Islet precursor cell (in vitro differentiated cells): ENCODE data around the gene ATG7.

Experiments used
- DNase-seq: peaks from one replicate; pipeline ENCODE4 v3.0.0-alpha.2; 2018

Gene ATG7

GRCh38 chr3:11367143-11367693 is 95.0 kb downstream of the ATG7 start:
- no peak for DNase-seq

- no peak for DNase-seq
These were observed 98.0 kb downstream of the ATG7 start for GRCh38 chr3:11370191-11370590.

- DNase-seq, result no peak
These were observed 98.8 kb downstream of the ATG7 start for GRCh38 chr3:11370966-11371365.

GRCh38 chr3:11371747-11372146 is 99.5 kb downstream of the ATG7 start:
- no peak for DNase-seq

- DNase-seq, result no peak
These were observed 101.0 kb downstream of the ATG7 start for GRCh38 chr3:11373235-11373634.

GRCh38 chr3:11373654-11374053 is 101.5 kb downstream of the ATG7 start:
- no peak for DNase-seq

GRCh38 chr3:11375333-11376088 is 103.3 kb downstream of the ATG7 start:
- DNase-seq, result no peak

- DNase-seq, result no peak
These were observed 105.5 kb downstream of the ATG7 start for GRCh38 chr3:11377719-11378118.

GRCh38 chr3:11379238-11379823 is 107.1 kb downstream of the ATG7 start:
- DNase-seq, result no peak

- peak; percentile 57 for DNase-seq
These were observed 107.9 kb downstream of the ATG7 start for GRCh38 chr3:11379824-11380701.

GRCh38 chr3:11381141-11381540 is 108.9 kb downstream of the ATG7 start:
- DNase-seq, result no peak

- no peak for DNase-seq
These were observed 109.4 kb downstream of the ATG7 start for GRCh38 chr3:11381563-11381962.

GRCh38 chr3:11382146-11382745 is 110.0 kb downstream of the ATG7 start:
- peak; percentile 1 for DNase-seq

GRCh38 chr3:11384074-11384473 is 111.9 kb downstream of the ATG7 start:
- peak; percentile 7 for DNase-seq

- DNase-seq, result no peak
These were observed 113.1 kb downstream of the ATG7 start for GRCh38 chr3:11385326-11385725.

GRCh38 chr3:11385891-11386290 is 113.7 kb downstream of the ATG7 start:
- DNase-seq, result no peak

- no peak for DNase-seq
These were observed 114.4 kb downstream of the ATG7 start for GRCh38 chr3:11386465-11387113.

- DNase-seq, result no peak
These were observed 117.4 kb downstream of the ATG7 start for GRCh38 chr3:11389386-11390268.

GRCh38 chr3:11390411-11391131 is 118.4 kb downstream of the ATG7 start:
- DNase-seq, result no peak

- no peak for DNase-seq
These were observed 119.1 kb downstream of the ATG7 start for GRCh38 chr3:11391174-11391879.
